ENCODE measurements around the gene ARHGEF16. TPM values are rescaled to one million over a fixed set of nuclear protein-coding genes. Genes with fewer than 3 reads are reported as not detected.

The ARHGEF16 gene
- polyA plus RNA-seq (2011; rRNA removed) (0.04 TPM in 2 replicates), polyA minus RNA-seq (2011; rRNA and poly(A)+ RNA removed) (0.77 TPM in 1 of 2 replicates, not detected in the other)

- DNase-seq (ENCODE audit: low read depth): no peak
- Histone ChIP-seq H3K4me3 (ENCODE audit: low read depth, low read length) (peak within 1 kb of the TSS; percentile 27), H3K27me3 (ENCODE audit: control insufficient read depth, insufficient read depth, low read length) (peaks cover 5% of the 10 kb centered on the region), H3K36me3 (ENCODE audit: control insufficient read depth, insufficient read depth, low read length) (no peaks in the 10 kb centered on the region)
- ChIA-PET POLR2A (no interaction called here), CTCF (interaction anchor here (0.7 to 4.9 kb wide), 31 partner anchors 8 to 350 kb away, joined by 3 to 147 read pairs (median 7); partner anchors contain the start of genes LRRC47 and TPRG1L)
- peak; percentile 41 for TF ChIP-seq CTCF (IDR thresholded peaks at IDR 0.05; ENCODE audit: insufficient read depth, low read depth, low read length)
These were observed at the start of gene ARHGEF16 for GRCh38 chr1:3453891-3454810. TSS of gene ARHGEF16 (plus strand) at chr1:3454665. CDS start at chr1:3463085, 8,420 bp downstream.

- Histone ChIP-seq H3K36me3 (ENCODE audit: control insufficient read depth, insufficient read depth, low read length) (no peaks in the 10 kb centered on the region), H3K4me3 (ENCODE audit: low read depth, low read length) (no peak overlapping the region), H3K27me3 (ENCODE audit: control insufficient read depth, insufficient read depth, low read length) (peaks cover 1% of the 10 kb centered on the region; the same call in 1 of the 2 replicates)
- DNase-seq (ENCODE audit: low read depth): no peak
- TF ChIP-seq CTCF (IDR thresholded peaks at IDR 0.05; ENCODE audit: insufficient read depth, low read depth, low read length): no peak
- CTCF ChIA-PET: no interaction called here
- POLR2A ChIA-PET: no interaction called here
These were observed 49.7 kb upstream of the ARHGEF16 start for GRCh38 chr1:3404801-3405200.

GRCh38 chr1:3405491-3405890 is 49.0 kb upstream of the ARHGEF16 start:
- no peak for TF ChIP-seq CTCF (IDR thresholded peaks at IDR 0.05; ENCODE audit: insufficient read depth, low read depth, low read length)
- Histone ChIP-seq H3K36me3 (ENCODE audit: control insufficient read depth, insufficient read depth, low read length) (no peaks in the 10 kb centered on the region), H3K4me3 (ENCODE audit: low read depth, low read length) (no peak overlapping the region), H3K27me3 (ENCODE audit: control insufficient read depth, insufficient read depth, low read length) (peaks cover 1% of the 10 kb centered on the region; the same call in 1 of the 2 replicates)
- no peak for DNase-seq (ENCODE audit: low read depth)
- ChIA-PET POLR2A (no interaction called here), CTCF (no interaction called here)

GRCh38 chr1:3405974-3406867 is 48.2 kb upstream of the ARHGEF16 start:
- POLR2A ChIA-PET: no interaction called here
- CTCF ChIA-PET: no interaction called here
- no peak for TF ChIP-seq CTCF (IDR thresholded peaks at IDR 0.05; ENCODE audit: insufficient read depth, low read depth, low read length)

GRCh38 chr1:3407021-3407420 is 47.4 kb upstream of the ARHGEF16 start:
- peaks cover 1% of the 10 kb centered on the region; the same call in 1 of the 2 replicates for H3K27me3 ChIP-seq (ENCODE audit: control insufficient read depth, insufficient read depth, low read length)
- TF ChIP-seq CTCF (IDR thresholded peaks at IDR 0.05; ENCODE audit: insufficient read depth, low read depth, low read length): no peak
- no peaks in the 10 kb centered on the region for H3K36me3 ChIP-seq (ENCODE audit: control insufficient read depth, insufficient read depth, low read length)
- DNase-seq (ENCODE audit: low read depth): no peak
- CTCF ChIA-PET: no interaction called here
- POLR2A ChIA-PET: no interaction called here
- H3K4me3 ChIP-seq (ENCODE audit: low read depth, low read length): no peak overlapping the region

More at GRCh38 chr1:3405974-3406867, 48.2 kb upstream of the ARHGEF16 start:
- no peak for DNase-seq (ENCODE audit: low read depth)
- Histone ChIP-seq H3K36me3 (ENCODE audit: control insufficient read depth, insufficient read depth, low read length) (no peaks in the 10 kb centered on the region), H3K4me3 (ENCODE audit: low read depth, low read length) (no peak overlapping the region), H3K27me3 (ENCODE audit: control insufficient read depth, insufficient read depth, low read length) (peaks cover 1% of the 10 kb centered on the region; the same call in 1 of the 2 replicates)

Measured in BJ (cell line).